ENCODE data around the gene OXSR1.
A peak's percentile ranks its signal among the peaks of the same experiment; 100 is the strongest.

OXSR1 gene

GRCh38 chr3:38164952-38165721 is at the start of gene OXSR1:
OXSR1 (plus strand) TSS chr3:38165537; CDS start chr3:38165877, 340 bp downstream.
- peak; percentile 96 for DNase-seq

GRCh38 chr3:38115645-38116427 is 49.5 kb upstream of the OXSR1 start:
- peak; percentile 2 for DNase-seq

DNA sequence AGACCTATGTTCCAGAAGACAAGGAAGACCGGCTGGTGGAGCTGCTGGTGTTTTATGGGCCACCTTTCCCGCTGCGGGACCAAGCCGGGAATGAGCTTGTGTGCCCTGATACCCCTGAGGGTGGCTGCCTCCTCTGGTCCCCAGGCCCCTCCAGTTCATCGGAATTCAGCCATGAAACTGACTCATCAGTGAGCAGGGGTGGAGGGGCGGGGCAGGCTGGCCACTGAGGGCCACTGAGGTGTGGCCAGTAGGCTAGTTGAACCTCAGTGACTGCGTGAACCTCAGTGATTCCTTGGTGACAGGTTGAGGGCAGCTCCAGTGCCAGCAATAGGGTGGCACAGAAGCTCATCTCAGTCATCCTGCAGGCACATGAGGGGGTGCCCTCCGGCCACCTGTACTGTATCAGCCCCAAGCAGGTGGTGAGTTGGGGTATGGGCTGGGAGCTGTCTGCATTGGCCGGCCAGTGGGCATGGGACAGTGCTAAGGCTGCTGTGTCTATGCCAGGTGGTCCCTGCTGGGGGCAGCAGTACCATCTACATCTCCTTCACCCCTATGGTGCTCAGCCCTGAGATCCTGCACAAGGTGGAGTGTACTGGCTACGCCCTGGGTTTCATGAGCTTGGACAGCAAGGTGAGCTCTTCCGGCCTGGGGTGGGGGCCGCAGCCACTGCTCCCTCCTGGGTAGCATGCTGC is 48.7 kb upstream of the OXSR1 start:
- no peak for DNase-seq

DNA sequence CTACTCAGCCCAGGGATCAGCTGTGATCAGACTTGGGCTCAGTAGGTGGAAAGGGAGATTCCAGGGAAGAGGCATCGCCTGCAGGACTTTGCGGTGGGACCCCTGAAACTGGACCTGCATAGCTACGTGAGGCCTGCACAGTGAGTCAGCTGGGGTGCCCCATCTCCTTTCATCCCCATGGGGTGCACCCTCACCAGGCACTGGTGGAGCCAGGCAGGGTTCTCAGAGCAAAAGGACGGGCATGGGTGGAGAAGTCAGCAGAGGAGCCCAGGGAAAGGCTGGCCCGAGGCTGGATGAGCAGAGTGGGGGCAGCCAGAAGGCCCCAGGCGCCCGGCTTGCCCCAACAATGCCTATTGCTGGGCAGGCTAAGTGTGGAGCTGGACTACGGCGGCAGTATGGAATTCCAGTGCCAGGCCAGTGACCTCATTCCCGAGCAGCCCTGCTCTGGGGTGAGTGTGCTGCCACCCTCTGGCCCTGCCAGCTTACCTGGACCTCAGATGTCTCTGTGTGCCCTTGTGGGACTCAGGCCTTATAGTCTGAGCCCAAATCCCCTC is 48.1 kb upstream of the OXSR1 start:
- peak; percentile 6 for DNase-seq

DNA sequence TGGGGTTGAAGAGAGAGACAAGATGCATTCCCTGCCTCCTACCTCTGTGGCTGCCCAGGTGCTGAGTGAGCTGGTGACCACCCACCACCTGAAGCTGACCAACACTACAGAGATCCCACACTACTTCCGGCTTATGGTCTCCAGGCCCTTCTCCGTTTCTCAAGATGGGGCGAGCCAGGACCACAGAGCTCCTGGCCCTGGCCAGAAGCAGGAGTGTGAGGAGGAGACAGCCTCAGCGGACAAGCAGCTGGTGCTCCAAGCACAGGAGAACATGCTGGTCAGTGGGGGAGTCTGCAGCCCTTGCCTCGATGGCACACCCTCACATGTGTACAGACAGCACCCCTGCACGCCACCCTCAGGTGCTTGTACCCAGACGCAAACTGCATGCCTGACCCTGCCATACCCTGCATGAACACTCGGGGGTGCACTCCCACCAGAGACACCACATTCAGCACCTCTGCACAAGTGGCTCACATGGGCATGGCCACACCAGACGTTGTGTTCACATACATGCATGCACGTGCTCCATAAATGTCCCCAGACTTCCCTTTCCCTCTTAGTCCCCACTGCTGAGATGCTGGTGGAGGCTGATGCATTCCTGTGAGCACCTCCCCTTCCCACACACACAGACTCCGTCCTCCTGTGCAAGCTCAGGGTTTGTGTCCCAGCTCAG is 47.5 kb upstream of the OXSR1 start:
- DNase-seq: peak; percentile 53

DNA sequence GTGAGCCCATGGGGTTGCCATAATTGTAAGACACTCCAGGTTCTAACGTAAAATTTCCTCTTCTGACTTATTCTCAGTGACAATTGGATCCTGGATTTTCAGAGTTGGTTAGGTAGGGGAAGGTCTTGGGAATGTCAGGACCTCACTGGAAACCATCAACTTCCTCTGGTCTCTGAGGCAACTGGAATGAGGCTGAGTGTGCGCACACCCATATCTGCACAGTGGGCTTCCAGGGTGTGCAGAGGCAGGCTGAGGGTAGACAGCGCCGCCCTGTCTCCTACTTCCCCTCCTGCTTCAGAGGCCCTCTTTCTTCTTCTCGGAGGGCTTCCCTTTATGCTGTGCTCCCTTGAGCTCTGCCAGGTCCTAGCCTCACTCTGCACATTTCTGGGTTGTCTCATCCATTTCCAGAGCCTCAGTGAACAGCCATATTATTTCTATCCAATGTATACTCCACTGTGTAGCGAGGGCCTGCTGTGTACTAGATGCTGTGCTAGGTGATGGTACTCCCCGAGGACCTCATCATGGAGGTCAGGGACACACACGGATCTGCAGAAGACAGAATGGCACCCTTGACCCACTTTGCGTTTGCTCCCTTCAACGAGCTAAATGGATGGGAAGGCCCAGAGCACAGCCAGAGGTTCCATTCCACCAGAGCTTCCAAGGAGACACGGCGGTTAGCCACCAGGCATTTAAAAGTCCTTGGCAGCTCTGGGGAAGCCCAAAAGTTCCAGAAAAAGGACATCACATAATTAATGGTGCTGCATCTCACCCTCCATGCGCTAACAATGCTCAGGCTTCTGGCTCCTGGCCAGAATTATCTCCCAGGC is 46.7 kb upstream of the OXSR1 start:
- DNase-seq: no peak

DNA sequence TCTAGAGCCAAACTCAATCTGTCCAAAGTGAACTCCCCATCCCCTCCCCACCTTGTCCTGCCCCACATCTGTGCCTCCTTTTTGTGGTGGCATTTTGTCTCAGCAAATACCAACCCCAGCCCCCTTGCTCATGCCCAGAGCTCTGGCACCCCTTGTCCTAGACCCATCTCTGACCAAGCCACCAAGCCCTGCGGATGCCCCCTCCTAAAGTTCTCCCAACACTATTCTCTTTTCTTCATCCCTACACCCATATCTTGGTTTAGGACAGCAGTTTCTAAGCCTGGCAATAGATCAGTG is 46.1 kb upstream of the OXSR1 start:
- no peak for DNase-seq

DNA sequence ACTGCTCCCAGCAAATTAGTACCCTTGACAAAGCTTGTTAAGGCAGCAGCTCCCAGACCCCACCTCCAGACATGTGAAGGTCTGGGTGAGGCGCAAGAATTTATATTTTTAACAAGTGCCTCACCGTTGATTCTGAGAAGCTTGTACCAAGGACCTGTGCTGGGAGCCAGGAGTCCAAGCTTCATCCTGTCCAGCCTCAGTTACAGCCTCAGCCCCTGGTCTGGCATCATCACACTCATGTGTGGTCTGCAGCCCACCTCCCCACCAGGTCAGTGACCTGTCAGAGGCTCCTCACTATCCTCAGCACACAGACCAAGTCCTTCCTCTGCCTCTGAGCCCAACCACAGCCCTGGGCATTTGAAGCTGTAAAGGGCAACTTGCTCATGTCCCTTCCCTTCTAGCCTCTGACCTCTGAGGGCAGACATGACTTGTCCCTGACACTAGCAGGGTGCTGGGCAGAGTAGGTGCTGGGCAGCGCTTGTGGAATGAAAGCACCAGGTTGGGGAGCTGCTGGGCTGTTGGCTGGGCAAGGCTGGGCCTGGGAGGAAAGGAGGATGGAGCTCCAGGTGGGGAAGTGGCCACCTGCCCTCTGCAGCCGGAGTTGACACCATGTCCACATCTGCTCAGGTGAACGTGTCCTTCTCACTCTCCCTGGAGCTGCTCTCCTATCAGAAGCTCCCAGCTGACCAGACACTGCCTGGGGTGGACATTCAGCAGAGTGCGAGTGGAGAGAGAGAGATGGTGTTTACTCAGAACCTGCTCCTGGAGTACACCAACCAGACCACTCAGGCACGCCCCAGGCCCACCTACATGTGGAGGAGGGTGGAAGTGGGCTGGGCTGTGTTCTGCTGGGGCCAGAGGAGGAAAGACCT is 45.3 kb upstream of the OXSR1 start:
- DNase-seq: no peak

DNA sequence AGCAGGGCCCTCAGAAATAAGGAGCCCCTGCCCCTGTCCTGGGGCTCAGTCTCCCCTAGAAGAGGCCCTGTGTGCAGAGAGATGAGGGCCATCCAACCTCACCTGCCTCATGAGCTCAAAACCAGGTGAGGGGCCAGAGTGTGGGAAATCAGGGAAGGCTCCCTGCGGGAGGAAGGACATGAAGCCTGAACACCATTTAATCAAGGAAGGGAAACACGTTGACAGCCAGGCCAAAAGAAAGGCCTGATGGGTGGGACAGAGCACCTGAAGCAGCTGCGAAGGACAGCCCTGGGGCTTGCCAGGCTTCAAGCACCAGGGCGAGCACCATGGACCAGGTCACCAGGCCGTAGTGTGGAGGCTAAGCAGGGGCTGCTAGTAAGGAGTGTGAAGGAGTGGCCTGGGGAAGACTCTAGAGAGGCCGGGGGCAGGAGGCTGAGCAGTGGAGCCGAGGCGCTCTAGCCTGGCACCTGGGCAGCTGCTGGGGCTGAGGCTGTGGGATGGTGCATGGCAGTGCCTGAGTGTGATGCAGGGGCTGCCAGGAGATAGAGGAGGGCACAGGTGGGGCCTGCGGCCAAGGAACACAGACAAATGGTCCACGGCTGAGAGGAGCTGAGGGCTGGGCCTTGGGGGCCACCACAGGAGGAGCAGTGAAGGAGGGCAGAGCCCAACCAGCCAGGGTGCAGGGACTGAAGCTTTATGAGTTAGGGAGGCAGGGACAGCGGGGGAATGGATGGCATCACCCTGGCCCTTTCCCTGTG is 44.5 kb upstream of the OXSR1 start:
- DNase-seq: no peak

GRCh38 chr3:38121451-38121831 is 43.9 kb upstream of the OXSR1 start:
- DNase-seq: no peak

- no peak for DNase-seq
Observed at GRCh38 chr3:38121832-38122461, 43.4 kb upstream of the OXSR1 start.

- DNase-seq: no peak
Observed at GRCh38 chr3:38122712-38123290, 42.5 kb upstream of the OXSR1 start.

GRCh38 chr3:38124324-38125122 is 40.8 kb upstream of the OXSR1 start:
- no peak for DNase-seq

- DNase-seq: no peak
Observed at GRCh38 chr3:38125305-38126120, 39.8 kb upstream of the OXSR1 start.

DNA sequence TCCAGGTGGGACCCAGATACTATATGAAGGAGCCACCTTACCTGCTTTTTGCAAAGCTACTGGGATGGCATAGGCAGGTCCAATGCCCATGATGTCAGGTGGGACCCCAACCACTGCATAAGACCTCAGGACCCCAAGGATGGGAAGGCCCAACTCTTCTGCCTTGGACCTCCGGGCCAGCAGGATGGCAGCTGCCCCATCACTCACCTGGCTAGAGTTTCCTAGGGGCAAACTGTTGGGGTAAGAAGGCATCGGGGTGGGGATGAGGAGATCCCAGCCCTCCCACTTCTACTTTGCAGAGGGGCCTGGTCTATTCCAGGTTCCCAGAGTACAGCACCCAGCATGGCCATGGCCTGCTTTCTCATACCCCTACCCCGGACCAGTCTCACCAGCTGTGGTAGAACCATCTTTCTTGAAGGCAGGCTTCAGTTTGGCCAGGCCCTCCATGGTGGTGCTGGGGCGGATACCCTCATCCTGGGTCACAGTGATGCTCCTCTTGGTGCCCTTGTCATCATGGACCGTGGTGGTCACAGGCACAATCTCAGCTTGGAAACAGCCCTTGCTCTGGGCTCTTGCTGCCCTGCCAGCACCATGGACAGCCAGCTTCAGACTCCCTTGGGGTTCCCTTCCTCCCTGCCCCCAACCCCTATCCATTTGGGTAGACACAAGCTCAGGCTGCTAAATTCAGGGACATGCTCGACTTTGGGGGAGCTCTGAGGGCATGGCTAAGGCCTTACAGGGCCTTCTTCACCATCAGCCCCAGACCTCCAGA is 39.0 kb upstream of the OXSR1 start:
- DNase-seq: no peak

- DNase-seq: no peak
Observed at GRCh38 chr3:38127611-38128302, 37.6 kb upstream of the OXSR1 start.
